Measurements from ENCODE around the gene BATF3.

- TF ChIP-seq CTCF (IDR thresholded peaks at IDR 0.05): no peak
- no peak for TF ChIP-seq POLR2AphosphoS5 (IDR thresholded peaks at IDR 0.05)
- no peak for TF ChIP-seq POLR2A (IDR thresholded peaks at IDR 0.05)
- TF ChIP-seq EP300 (IDR thresholded peaks at IDR 0.05; ENCODE audit: low read depth): no peak
These were observed 1.5 kb upstream of the BATF3 start for GRCh38 chr1:212700892-212701819.
